Measurements from ENCODE around the gene IL25.

IL25 gene

GRCh38 chr14:23406244-23406643 lies 33.6 kb downstream of the IL25 start:
- Histone ChIP-seq H3K36me3 (ENCODE audit: insufficient read depth) (no peaks in the 10 kb centered on the region), H3K9ac (no peak overlapping the region), H4K20me1 (ENCODE audit: insufficient read depth) (no peaks in the 10 kb centered on the region), H3K4me1 (ENCODE audit: low read depth, poor library complexity, severe bottlenecking) (no peaks in the 10 kb centered on the region), H3K27me3 (ENCODE audit: insufficient read depth, low read depth) (peaks cover 30% of the 10 kb centered on the region; the same call in 1 of the 2 replicates), H3K27ac (no peak overlapping the region), H3K4me3 (IDR thresholded peaks at IDR 0.05; ENCODE audit: insufficient read depth, low read depth, low read length) (no peak overlapping the region), H2AFZ (ENCODE audit: low read depth) (no peak overlapping the region), H3K79me2 (ENCODE audit: insufficient read depth, low read depth) (no peaks in the 10 kb centered on the region), H3K4me2 (no peak overlapping the region)
- no peak for TF ChIP-seq CTCF (conservative IDR thresholded peaks at IDR 0.05; ENCODE audit: low read depth, low read length)

GRCh38 chr14:23406725-23407355 lies 34.2 kb downstream of the IL25 start:
- Histone ChIP-seq H4K20me1 (ENCODE audit: insufficient read depth) (no peaks in the 10 kb centered on the region), H3K27me3 (ENCODE audit: insufficient read depth, low read depth) (peaks cover 33% of the 10 kb centered on the region; the same call in 1 of the 2 replicates)

GRCh38 chr14:23407516-23408306 lies 35.1 kb downstream of the IL25 start, which contains the start of gene MYH6:
Gene MYH6, minus strand, starts transcription at chr14:23408273. Its CDS starts 1,050 bp downstream, at chr14:23407223.
- Histone ChIP-seq H2AFZ (ENCODE audit: low read depth) (no peak within 1 kb of the TSS), H3K79me2 (ENCODE audit: insufficient read depth, low read depth) (no peaks in the 10 kb centered on the region), H3K27me3 (ENCODE audit: insufficient read depth, low read depth) (peaks cover 33% of the 10 kb centered on the region; the same call in 1 of the 2 replicates), H3K4me2 (no peak within 1 kb of the TSS), H3K9ac (no peak within 1 kb of the TSS), H4K20me1 (ENCODE audit: insufficient read depth) (no peaks in the 10 kb centered on the region), H3K4me1 (ENCODE audit: low read depth, poor library complexity, severe bottlenecking) (no peaks in the 10 kb centered on the region), H3K27ac (no peak within 1 kb of the TSS), H3K36me3 (ENCODE audit: insufficient read depth) (no peaks in the 10 kb centered on the region), H3K4me3 (IDR thresholded peaks at IDR 0.05; ENCODE audit: insufficient read depth, low read depth, low read length) (no peak within 1 kb of the TSS)
- no peak for TF ChIP-seq CTCF (conservative IDR thresholded peaks at IDR 0.05; ENCODE audit: low read depth, low read length)

More at GRCh38 chr14:23406725-23407355, 34.2 kb downstream of the IL25 start:
- H3K27ac ChIP-seq, result no peak overlapping the region
- H3K4me3 ChIP-seq (IDR thresholded peaks at IDR 0.05; ENCODE audit: insufficient read depth, low read depth, low read length), result no peak overlapping the region
- TF ChIP-seq CTCF (conservative IDR thresholded peaks at IDR 0.05; ENCODE audit: low read depth, low read length), result no peak
- H2AFZ ChIP-seq (ENCODE audit: low read depth), result no peak overlapping the region
- H3K9ac ChIP-seq, result no peak overlapping the region
- H3K4me1 ChIP-seq (ENCODE audit: low read depth, poor library complexity, severe bottlenecking), result no peaks in the 10 kb centered on the region
- H3K79me2 ChIP-seq (ENCODE audit: insufficient read depth, low read depth), result no peaks in the 10 kb centered on the region
- no peak overlapping the region for H3K4me2 ChIP-seq
- no peaks in the 10 kb centered on the region for H3K36me3 ChIP-seq (ENCODE audit: insufficient read depth)

GRCh38 chr14:23408307-23408630 lies 35.7 kb downstream of the IL25 start:
- Histone ChIP-seq H3K4me2 (no peak overlapping the region), H3K9ac (no peak overlapping the region), H3K27ac (no peak overlapping the region), H3K4me3 (IDR thresholded peaks at IDR 0.05; ENCODE audit: insufficient read depth, low read depth, low read length) (no peak overlapping the region), H4K20me1 (ENCODE audit: insufficient read depth) (no peaks in the 10 kb centered on the region), H2AFZ (ENCODE audit: low read depth) (no peak overlapping the region), H3K36me3 (ENCODE audit: insufficient read depth) (no peaks in the 10 kb centered on the region), H3K4me1 (ENCODE audit: low read depth, poor library complexity, severe bottlenecking) (no peaks in the 10 kb centered on the region), H3K27me3 (ENCODE audit: insufficient read depth, low read depth) (peaks cover 31% of the 10 kb centered on the region; the same call in 1 of the 2 replicates), H3K79me2 (ENCODE audit: insufficient read depth, low read depth) (no peaks in the 10 kb centered on the region)
- no peak for TF ChIP-seq CTCF (conservative IDR thresholded peaks at IDR 0.05; ENCODE audit: low read depth, low read length)
